Hepatocyte (in vitro differentiated cells): ENCODE measurements around the gene ASXL1. TPM values are rescaled to one million over a fixed set of nuclear protein-coding genes. Genes with fewer than 3 reads are reported as not detected.

ENCODE experiments used
- DNase-seq: peaks from one replicate; pipeline ENCODE4 v3.0.0-alpha.2; 2016; ENCODE audit warnings: low spot score
- H2AFZ ChIP-seq: fragments of 200-600 bp; sonication (generic); 2 replicates; pipeline ENCODE4 v1.6.0; 2016; ENCODE audit warnings: antibody characterized with exemption, mild to moderate bottlenecking
- H3K27ac ChIP-seq: fragments of 200-600 bp; sonication (generic); 2 replicates; pipeline ENCODE4 v1.5.1; 2016; ENCODE audit warnings: mild to moderate bottlenecking
- H3K27me3 ChIP-seq: fragments of 200-600 bp; sonication (generic); 2 replicates; pipeline ENCODE4 v1.6.1; 2016
- H3K36me3 ChIP-seq: fragments of 200-600 bp; sonication (generic); replicated peaks from 2 replicates; pipeline ENCODE4 v1.5.1; 2016; ENCODE audit warnings: low read depth; ENCODE audit not compliant: insufficient read depth
- H3K4me1 ChIP-seq: fragments of 200-600 bp; sonication (generic); 2 replicates; pipeline ENCODE4 v1.5.1; 2016; ENCODE audit warnings: mild to moderate bottlenecking, moderate library complexity; ENCODE audit not compliant: insufficient read depth
- H3K4me2 ChIP-seq: fragments of 200-600 bp; sonication (generic); 2 replicates; pipeline ENCODE4 v1.6.0; 2016
- H3K4me3 ChIP-seq: fragments of 200-600 bp; sonication (generic); 2 replicates; pipeline ENCODE4 v1.5.1; 2016; ENCODE audit warnings: mild to moderate bottlenecking
- H3K79me2 ChIP-seq: fragments of 200-600 bp; sonication (generic); 2 replicates; pipeline ENCODE4 v1.6.0; 2017; ENCODE audit warnings: mild to moderate bottlenecking
- H3K9me2 ChIP-seq: fragments of 200-600 bp; sonication (generic); replicated peaks from 2 replicates; pipeline ENCODE4 v1.6.0; 2017; ENCODE audit warnings: mild to moderate bottlenecking; ENCODE audit not compliant: insufficient read depth
- H3K9me3 ChIP-seq: fragments of 200-600 bp; sonication (generic); 2 replicates; pipeline ENCODE4 v1.5.1; 2016; ENCODE audit warnings: low read depth, mild to moderate bottlenecking
- H4K20me1 ChIP-seq: fragments of 200-600 bp; sonication (generic); 2 replicates; pipeline ENCODE4 v1.6.0; 2016; ENCODE audit warnings: mild to moderate bottlenecking; ENCODE audit not compliant: insufficient read depth, poor library complexity, severe bottlenecking
- EZH2 ChIP-seq: fragments of 200-600 bp; sonication (generic); IDR thresholded peaks from 2 replicates; pipeline ENCODE4 v1.6.1; 2016; ENCODE audit warnings: antibody characterized with exemption, mild to moderate bottlenecking, borderline replicate concordance
- EZH2phosphoT487 ChIP-seq: fragments of 200-600 bp; sonication (generic); IDR thresholded peaks from one replicate; pipeline ENCODE4 v1.6.1; 2018; ENCODE audit warnings: antibody characterized with exemption, mild to moderate bottlenecking, low read depth, moderate library complexity; ENCODE audit not compliant: unreplicated experiment, severe bottlenecking
- WGBS: methylation state at CpG from one replicate; pipeline ENCODE4 v1.1.6; 2016; ENCODE audit warnings: low lambda C conversion rate; ENCODE audit errors: missing lambda C conversion rate; 5-methylcytosine and 5-hydroxymethylcytosine counted together
- polyA plus RNA-seq: library from polyadenylated mRNA; unstranded; fragments of >200 nt; fragmentation: Nextera tagmentation; extraction: Ambion mirVana; gene quantifications from 2 replicates; pipeline ENCODE4 v1.2.1, GENCODE V29; 2016
- total RNA-seq: library from RNA; depleted of rRNA; stranded (reverse); fragments of >200 nt; gene quantifications from 2 replicates; pipeline ENCODE4 v1.2.3, GENCODE V29; 2014
- TF ChIP-seq, protein P1 (sequence below): fragments of 200-600 bp; sonication (generic); IDR thresholded peaks from 2 replicates; pipeline ENCODE4 v1.5.1; 2016; ENCODE audit warnings: antibody characterized with exemption, mild to moderate bottlenecking; ENCODE audit not compliant: poor library complexity

The ASXL1 gene
- total and polyA plus RNA-seq, 2 experiments from 2014 or later = 82.0 to 95.6 TPM

DNA sequence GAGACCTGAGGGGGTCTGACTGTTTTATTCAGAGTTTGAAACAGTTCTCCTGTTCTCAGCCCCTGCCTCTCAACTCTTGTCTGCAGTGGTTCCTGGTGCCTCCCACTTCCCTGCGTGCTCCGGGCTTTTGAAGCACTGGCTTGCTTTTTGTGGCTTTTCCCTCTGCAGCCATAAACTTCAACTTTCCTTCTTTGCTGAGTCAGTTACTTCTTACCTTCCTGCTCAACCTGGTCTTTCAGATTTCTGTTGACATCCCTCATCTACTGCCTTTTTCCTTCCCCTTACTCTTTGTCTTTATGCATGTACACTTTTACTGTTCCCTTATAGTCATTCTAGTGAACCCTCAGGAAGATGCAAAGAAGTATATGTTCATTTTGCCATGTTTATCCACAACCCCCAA, 57.4 kb downstream of the ASXL1 start:
- no peak for DNase-seq
- Histone ChIP-seq H3K9me3 (no peaks in the 10 kb centered on the region), H3K4me3 (no peak overlapping the region), H3K79me2 (peaks cover 92% of the 10 kb centered on the region), H3K27ac (no peak overlapping the region), H3K27me3 (no peaks in the 10 kb centered on the region), H3K4me1 (no peaks in the 10 kb centered on the region), H4K20me1 (peaks cover 40% of the 10 kb centered on the region), H3K9me2 (no peaks in the 10 kb centered on the region), H2AFZ (no peak overlapping the region), H3K4me2 (no peak overlapping the region), H3K36me3 (no peaks in the 10 kb centered on the region)
- TF ChIP-seq EZH2phosphoT487 = no peak
- TF ChIP-seq, protein P1, sequence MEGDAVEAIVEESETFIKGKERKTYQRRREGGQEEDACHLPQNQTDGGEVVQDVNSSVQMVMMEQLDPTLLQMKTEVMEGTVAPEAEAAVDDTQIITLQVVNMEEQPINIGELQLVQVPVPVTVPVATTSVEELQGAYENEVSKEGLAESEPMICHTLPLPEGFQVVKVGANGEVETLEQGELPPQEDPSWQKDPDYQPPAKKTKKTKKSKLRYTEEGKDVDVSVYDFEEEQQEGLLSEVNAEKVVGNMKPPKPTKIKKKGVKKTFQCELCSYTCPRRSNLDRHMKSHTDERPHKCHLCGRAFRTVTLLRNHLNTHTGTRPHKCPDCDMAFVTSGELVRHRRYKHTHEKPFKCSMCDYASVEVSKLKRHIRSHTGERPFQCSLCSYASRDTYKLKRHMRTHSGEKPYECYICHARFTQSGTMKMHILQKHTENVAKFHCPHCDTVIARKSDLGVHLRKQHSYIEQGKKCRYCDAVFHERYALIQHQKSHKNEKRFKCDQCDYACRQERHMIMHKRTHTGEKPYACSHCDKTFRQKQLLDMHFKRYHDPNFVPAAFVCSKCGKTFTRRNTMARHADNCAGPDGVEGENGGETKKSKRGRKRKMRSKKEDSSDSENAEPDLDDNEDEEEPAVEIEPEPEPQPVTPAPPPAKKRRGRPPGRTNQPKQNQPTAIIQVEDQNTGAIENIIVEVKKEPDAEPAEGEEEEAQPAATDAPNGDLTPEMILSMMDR = no peak
- no peak for TF ChIP-seq EZH2
- WGBS = 70% methylated on average over 2 of the region's 2 CpGs

DNA sequence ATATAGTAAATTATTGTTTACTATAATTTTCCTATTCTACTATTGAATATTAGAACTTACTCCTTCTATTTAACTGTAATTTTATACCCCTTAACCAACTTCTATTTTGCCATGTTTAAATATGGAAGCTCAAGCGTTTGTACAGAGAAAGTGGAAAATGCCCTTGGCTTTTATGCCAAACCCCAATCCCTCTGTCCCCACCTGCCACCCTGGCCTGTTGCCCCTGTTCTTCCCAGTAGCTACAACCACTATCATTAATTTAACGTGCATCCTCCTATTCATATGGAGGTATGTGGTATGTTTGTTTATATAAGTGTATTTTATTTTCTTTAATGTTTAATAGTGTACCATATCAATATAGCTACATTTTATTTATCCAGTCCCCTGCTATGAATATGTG, 58.1 kb downstream of the ASXL1 start:
- no peak for TF ChIP-seq EZH2
- TF ChIP-seq EZH2phosphoT487 = no peak
- TF ChIP-seq, protein P1 = no peak
- no peak for DNase-seq
- Histone ChIP-seq H3K79me2 (peaks cover 94% of the 10 kb centered on the region), H3K27me3 (no peaks in the 10 kb centered on the region), H3K4me3 (no peak overlapping the region), H3K9me2 (no peaks in the 10 kb centered on the region), H3K4me1 (no peaks in the 10 kb centered on the region), H3K9me3 (no peaks in the 10 kb centered on the region), H3K36me3 (no peaks in the 10 kb centered on the region), H3K27ac (no peak overlapping the region), H2AFZ (no peak overlapping the region), H4K20me1 (peaks cover 42% of the 10 kb centered on the region), H3K4me2 (no peak overlapping the region)
- WGBS = 83% methylated on average over 2 of the region's 2 CpGs

DNA sequence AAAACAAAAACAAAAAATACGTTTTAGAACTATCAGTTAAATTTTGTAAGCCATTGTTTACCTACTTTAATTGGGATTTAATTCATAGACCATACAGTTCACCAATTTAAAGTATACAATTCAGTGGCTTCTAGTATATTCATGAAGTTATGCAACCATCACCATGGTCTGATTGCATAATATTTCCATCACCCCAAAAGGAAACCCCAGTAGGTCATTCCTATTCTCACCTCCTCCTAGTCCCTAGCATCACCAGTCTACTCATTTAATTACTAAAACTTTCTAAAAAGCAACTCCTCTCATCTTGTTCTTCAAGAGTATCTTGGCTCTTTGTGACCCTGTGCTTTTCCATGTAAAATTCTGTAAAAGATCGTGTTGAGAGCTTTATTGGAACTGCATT, 60.2 kb downstream of the ASXL1 start:
- 90% methylated on average over 2 of the region's 2 CpGs for WGBS
- H3K36me3 ChIP-seq = no peaks in the 10 kb centered on the region
- no peaks in the 10 kb centered on the region for H3K9me3 ChIP-seq
- H2AFZ ChIP-seq = no peak overlapping the region
- no peaks in the 10 kb centered on the region for H3K4me1 ChIP-seq
- TF ChIP-seq EZH2 (no peak), EZH2phosphoT487 (no peak)
- TF ChIP-seq, protein P1 = no peak
- no peak overlapping the region for H3K4me3 ChIP-seq
- H3K79me2 ChIP-seq = peaks cover 92% of the 10 kb centered on the region
- peaks cover 42% of the 10 kb centered on the region for H4K20me1 ChIP-seq
- no peak overlapping the region for H3K27ac ChIP-seq
- no peak for DNase-seq
- no peaks in the 10 kb centered on the region for H3K9me2 ChIP-seq
- H3K27me3 ChIP-seq = no peaks in the 10 kb centered on the region
- H3K4me2 ChIP-seq = no peak overlapping the region

DNA sequence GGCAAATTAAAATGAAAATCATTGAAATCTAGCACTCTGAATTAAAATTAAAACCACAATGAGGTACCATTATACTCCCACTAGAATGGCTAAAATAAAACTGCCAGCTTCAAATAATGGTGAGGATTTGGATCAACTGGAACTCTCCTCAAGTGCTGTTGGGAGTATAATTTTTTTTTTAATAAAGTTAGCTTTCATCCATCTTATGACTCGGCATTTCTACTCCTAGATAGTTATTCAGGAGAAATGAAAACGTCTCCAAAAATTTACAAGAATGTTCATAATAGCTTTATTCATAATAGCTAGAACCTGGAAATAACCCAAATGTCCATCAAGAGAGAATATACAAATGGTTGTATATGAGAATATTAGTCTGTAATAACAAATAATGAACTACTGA, 63.2 kb downstream of the ASXL1 start:
- Histone ChIP-seq H3K4me2 (no peak overlapping the region), H3K27me3 (no peaks in the 10 kb centered on the region), H3K9me3 (no peaks in the 10 kb centered on the region), H4K20me1 (peaks cover 50% of the 10 kb centered on the region), H3K36me3 (no peaks in the 10 kb centered on the region), H3K4me1 (no peaks in the 10 kb centered on the region), H3K27ac (no peak overlapping the region), H2AFZ (no peak overlapping the region), H3K4me3 (no peak overlapping the region), H3K79me2 (peaks cover 93% of the 10 kb centered on the region), H3K9me2 (no peaks in the 10 kb centered on the region)
- TF ChIP-seq, protein P1 = no peak
- TF ChIP-seq EZH2phosphoT487 = no peak
- no peak for TF ChIP-seq EZH2
- 59% methylated on average over 2 of the region's 2 CpGs for WGBS
- DNase-seq = no peak
